Esophagus squamous epithelium (tissue), 5 donors: ENCODE results near the gene GORASP1. TPM values are rescaled to one million over a fixed set of nuclear protein-coding genes. Genes with fewer than 3 reads are reported as not detected.
A peak's percentile ranks its signal among the peaks of the same experiment; 100 is the strongest.

Experiments used
- DNase-seq: peaks from one replicate; lab custom pipeline; 2025; lab: John Stamatoyannopoulos, UW
- H3K27ac ChIP-seq, 4 donors: fragments of 200-600 bp; sonication (generic); one replicate each; pipeline ENCODE4 v1.5.1; 2016 to 2019; ENCODE audit warnings: mild to moderate bottlenecking in 1 of 4
- H3K27me3 ChIP-seq, 4 donors: fragments of 200-600 bp; sonication (generic); 1 replicate in 3 of 4; 2 replicates in 1 of 4; pipeline versions ENCODE4 v1.5.1 to v1.6.0; 2017 to 2021; ENCODE audit warnings: antibody characterized with exemption in 1 of 4
- H3K36me3 ChIP-seq, 3 donors: fragments of 200-600 bp; sonication (generic); one replicate each; pipeline ENCODE4 v1.5.1; 2016 to 2019
- H3K4me1 ChIP-seq, 3 donors: fragments of 200-600 bp; sonication (generic); one replicate each; pipeline ENCODE4 v1.5.1; 2017 to 2019
- H3K4me3 ChIP-seq, 4 donors: fragments of 200-600 bp; sonication (generic); 1 replicate in 3 of 4; 2 replicates in 1 of 4; pipeline ENCODE4 v1.5.1; 2016 to 2019; ENCODE audit warnings: mild to moderate bottlenecking in 2 of 4, moderate library complexity in 1 of 4
- H3K9me3 ChIP-seq, 3 donors: fragments of 200-600 bp; sonication (generic); one replicate each; pipeline ENCODE4 v1.5.1; 2016 to 2019
- POLR2A ChIP-seq, 4 donors: fragments of 450-650 bp; IDR thresholded peaks; one replicate each; pipeline ENCODE4 v1.6.1; 2017; ENCODE audit warnings: antibody characterized with exemption in 4 of 4, mild to moderate bottlenecking in 4 of 4, moderate library complexity in 3 of 4
- WGBS, 2 donors: methylation state at CpG; one replicate each; pipeline ENCODE4 v1.1.5; 2018; 5-methylcytosine and 5-hydroxymethylcytosine counted together
- intact Hi-C: fragments of 100-400 bp; cut with DNase I; formaldehyde crosslinking; loops from one replicate; pipeline ENCODE4 v1.15.0; 2022
- total RNA-seq, 4 donors: library from RNA; depleted of rRNA; stranded (reverse); fragments of >200 nt; gene quantifications; one replicate each; pipeline ENCODE4 v1.1.0, GENCODE V29; 2016
- TF ChIP-seq, protein P1 (sequence below), 6 experiments: fragments of 450-650 bp in 4 of 6; fragments of 200-600 bp in 2 of 6; sonication (generic) in 2 of 6; IDR thresholded peaks; one replicate each; pipeline ENCODE4 v1.5.1; 2016 to 2019; ENCODE audit warnings: antibody characterized with exemption in 6 of 6, mild to moderate bottlenecking in 4 of 6, moderate library complexity in 4 of 6
- donor health status: DM: yes; HTN: yes; CAD: no.

The GORASP1 gene
- total RNA-seq, 4 donors from 2014 or later: 26.4 to 102 (median 43.8) TPM

DNA sequence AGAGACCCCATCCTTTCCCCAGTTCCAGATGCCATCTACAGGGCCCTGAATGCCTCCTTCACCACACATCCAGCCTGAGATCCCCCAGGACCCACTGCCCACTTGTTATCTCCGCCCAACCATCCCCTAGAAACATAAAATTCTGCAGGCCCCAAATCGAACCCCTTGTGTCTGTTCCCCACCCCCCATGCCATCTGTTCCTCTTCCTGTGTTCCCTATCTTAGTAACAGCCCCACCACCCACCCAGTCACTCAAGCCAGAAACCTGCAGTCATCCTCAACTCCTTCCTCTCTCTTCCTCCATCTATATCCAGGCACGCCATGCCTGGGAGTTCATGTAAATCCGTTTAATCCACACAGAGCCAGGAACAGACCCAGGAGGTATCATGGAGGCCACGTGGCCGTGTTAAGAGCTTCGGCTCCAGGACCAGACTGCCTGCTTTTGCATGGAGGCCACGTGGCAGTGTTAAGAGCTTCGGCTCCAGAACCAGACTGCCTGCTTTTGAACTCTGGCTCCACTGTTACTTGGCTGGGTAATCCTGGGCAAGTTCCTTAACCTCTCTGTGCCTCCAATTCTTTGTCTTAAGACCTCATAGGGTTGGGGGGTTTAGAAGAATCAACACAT, 41.1 kb upstream of the GORASP1 start:
- Histone ChIP-seq H3K27ac (peak overlapping the region; percentile 80 to 99 (median 96)), H3K9me3 (no peaks in the 10 kb centered on the region), H3K4me3 (peak overlapping the region in 3 of 4 donors; percentile 13 to 55 (median 22)), H3K4me1 (peaks cover 60 to 89% (median 65%) of the 10 kb centered on the region in 3 donors), H3K36me3 (peaks cover 15 to 31% (median 19%) of the 10 kb centered on the region in 3 donors), H3K27me3 (no peaks in the 10 kb centered on the region)
- DNase-seq: no peak
- WGBS, 2 donors: 39 to 47% methylated on average over 7 to 9 of the region's 9 CpGs
- TF ChIP-seq, protein P1, sequence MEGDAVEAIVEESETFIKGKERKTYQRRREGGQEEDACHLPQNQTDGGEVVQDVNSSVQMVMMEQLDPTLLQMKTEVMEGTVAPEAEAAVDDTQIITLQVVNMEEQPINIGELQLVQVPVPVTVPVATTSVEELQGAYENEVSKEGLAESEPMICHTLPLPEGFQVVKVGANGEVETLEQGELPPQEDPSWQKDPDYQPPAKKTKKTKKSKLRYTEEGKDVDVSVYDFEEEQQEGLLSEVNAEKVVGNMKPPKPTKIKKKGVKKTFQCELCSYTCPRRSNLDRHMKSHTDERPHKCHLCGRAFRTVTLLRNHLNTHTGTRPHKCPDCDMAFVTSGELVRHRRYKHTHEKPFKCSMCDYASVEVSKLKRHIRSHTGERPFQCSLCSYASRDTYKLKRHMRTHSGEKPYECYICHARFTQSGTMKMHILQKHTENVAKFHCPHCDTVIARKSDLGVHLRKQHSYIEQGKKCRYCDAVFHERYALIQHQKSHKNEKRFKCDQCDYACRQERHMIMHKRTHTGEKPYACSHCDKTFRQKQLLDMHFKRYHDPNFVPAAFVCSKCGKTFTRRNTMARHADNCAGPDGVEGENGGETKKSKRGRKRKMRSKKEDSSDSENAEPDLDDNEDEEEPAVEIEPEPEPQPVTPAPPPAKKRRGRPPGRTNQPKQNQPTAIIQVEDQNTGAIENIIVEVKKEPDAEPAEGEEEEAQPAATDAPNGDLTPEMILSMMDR (IDR thresholded peaks at IDR 0.05): no peak
- no peak for TF ChIP-seq POLR2A (IDR thresholded peaks at IDR 0.05)
- intact Hi-C loops: loop anchor here (5.0 kb wide), 1 partner anchor 34 kb away; no protein-coding TSS in a partner anchor

GRCh38 chr3:39147711-39148434, 40.4 kb upstream of the GORASP1 start:
- DNase-seq: no peak
- Histone ChIP-seq H3K4me3 (peak overlapping the region in 3 of 4 donors; percentile 13 to 55 (median 22)), H3K36me3 (peaks cover 22 to 38% (median 23%) of the 10 kb centered on the region in 3 donors), H3K4me1 (peaks cover 60 to 95% (median 65%) of the 10 kb centered on the region in 3 donors), H3K9me3 (no peaks in the 10 kb centered on the region), H3K27me3 (no peaks in the 10 kb centered on the region), H3K27ac (peak overlapping the region; percentile 80 to 99 (median 96))
- intact Hi-C loops: loop anchor here (5.0 kb wide), 1 partner anchor 34 kb away; no protein-coding TSS in a partner anchor
- 32 to 33% methylated on average over 6 to 7 of the region's 9 CpGs for whole genome bisulfite sequencing, 2 donors
- no peak for TF ChIP-seq POLR2A (IDR thresholded peaks at IDR 0.05)
- TF ChIP-seq, protein P1 (IDR thresholded peaks at IDR 0.05): no peak

DNA sequence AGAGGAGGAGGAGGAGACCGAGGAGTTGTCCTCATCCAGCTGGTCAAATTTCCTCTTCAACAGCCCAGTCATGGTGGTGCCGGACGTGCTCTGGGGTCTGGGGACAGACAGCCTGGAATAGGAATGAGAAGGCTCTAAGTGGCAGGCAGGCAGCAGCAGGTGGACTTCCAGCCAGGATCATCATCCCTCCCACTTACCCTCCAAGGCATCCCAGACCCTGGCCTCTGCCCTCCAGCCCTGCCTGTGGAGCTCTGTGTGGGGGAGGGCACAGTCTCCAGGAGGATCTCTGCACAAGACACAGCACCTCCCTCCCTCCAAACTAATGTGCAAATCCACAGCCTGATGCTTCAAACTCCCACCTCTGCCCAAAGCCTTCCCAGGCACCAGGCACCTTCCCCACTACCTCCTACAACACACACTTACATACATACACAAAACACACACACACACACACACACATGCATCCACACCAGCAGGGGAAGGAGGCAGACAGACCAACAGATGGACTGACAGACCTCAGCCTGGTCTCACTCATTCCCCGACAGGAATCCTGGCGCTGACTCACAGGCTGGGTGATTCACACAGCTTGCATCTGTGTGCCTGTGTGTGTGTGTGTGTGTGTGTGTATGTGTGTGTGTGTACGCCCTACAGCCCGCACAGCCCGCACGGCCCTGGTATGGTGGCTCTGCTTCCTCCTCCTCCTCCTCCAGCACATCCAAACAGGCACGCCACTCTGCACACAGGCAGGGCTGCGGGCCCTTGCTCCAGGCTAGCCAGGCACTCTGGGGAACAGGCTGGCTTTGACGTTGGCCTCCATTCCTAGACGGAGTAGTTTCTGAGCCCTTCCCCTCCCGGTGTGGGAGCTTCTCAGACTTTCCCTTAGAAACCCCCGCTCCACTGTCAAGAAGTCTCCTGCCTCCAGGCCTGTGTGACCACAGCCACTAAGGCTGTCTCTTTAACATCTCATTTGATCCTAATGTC, 39.5 kb upstream of the GORASP1 start:
- H3K27me3 ChIP-seq: no peaks in the 10 kb centered on the region
- WGBS, 2 donors: 5 to 39% methylated on average over 6 to 8 of the region's 15 CpGs
- peak overlapping the region; percentile 80 to 99 (median 96) for H3K27ac ChIP-seq
- peaks cover 62 to 100% (median 74%) of the 10 kb centered on the region in 3 donors for H3K4me1 ChIP-seq
- intact Hi-C loops: loop anchor here (5.0 kb wide), 1 partner anchor 35 kb away; no protein-coding TSS in a partner anchor
- H3K9me3 ChIP-seq: no peaks in the 10 kb centered on the region
- DNase-seq: peak; percentile 45
- TF ChIP-seq, protein P1 (IDR thresholded peaks at IDR 0.05): peak in 1 of 6 experiments; percentile 15
- peak in 1 of 4 donors; percentile 50 for TF ChIP-seq POLR2A (IDR thresholded peaks at IDR 0.05)
- peak overlapping the region in 3 of 4 donors; percentile 13 to 55 (median 22) for H3K4me3 ChIP-seq
- H3K36me3 ChIP-seq: peaks cover 23 to 48% (median 30%) of the 10 kb centered on the region in 3 donors

- Histone ChIP-seq H3K4me3 (no peak overlapping the region), H3K9me3 (no peaks in the 10 kb centered on the region), H3K27ac (peak overlapping the region; percentile 80 to 99 (median 96)), H3K27me3 (no peaks in the 10 kb centered on the region), H3K4me1 (peaks cover 62 to 100% (median 74%) of the 10 kb centered on the region in 3 donors), H3K36me3 (peaks cover 23 to 56% (median 30%) of the 10 kb centered on the region in 3 donors)
- 33 to 60% methylated on average over 8 to 9 of the region's 11 CpGs for WGBS, 2 donors
- DNase-seq: no peak
- intact Hi-C loops: loop anchor here (5.0 kb wide), 1 partner anchor 36 kb away; no protein-coding TSS in a partner anchor
- TF ChIP-seq, protein P1 (IDR thresholded peaks at IDR 0.05): peak in 3 of 6 experiments; percentile 12 to 58 (median 48)
- TF ChIP-seq POLR2A (IDR thresholded peaks at IDR 0.05): no peak
These were observed 38.7 kb upstream of the GORASP1 start for GRCh38 chr3:39146083-39146501.
